PC-9 (cell line): Measurements from ENCODE around the gene TRPV6.

Experiments
- CTCF ChIP-seq: fragments of 200-600 bp; sonication (generic); conservative IDR thresholded peaks from 2 replicates; pipeline ENCODE4 v1.6.1; 2017; ENCODE audit warnings: mixed run types, antibody characterized with exemption, mild to moderate bottlenecking, moderate library complexity
- EZH2 ChIP-seq: fragments of 200-600 bp; sonication (generic); IDR thresholded peaks from 2 replicates; pipeline ENCODE4 v1.8.0; 2017; ENCODE audit warnings: antibody characterized with exemption, low read depth

- TF ChIP-seq CTCF (no peak), EZH2 (no peak)
These were observed 13.4 kb downstream of the TRPV6 start for GRCh38 chr7:142872106-142872675.
